ENCODE results near the gene ETV4. TPM values are rescaled to one million over a fixed set of nuclear protein-coding genes. Genes with fewer than 3 reads are reported as not detected.

Gene ETV4
- total RNA-seq, 1 experiment from 2014 or later = 195 TPM

DNA sequence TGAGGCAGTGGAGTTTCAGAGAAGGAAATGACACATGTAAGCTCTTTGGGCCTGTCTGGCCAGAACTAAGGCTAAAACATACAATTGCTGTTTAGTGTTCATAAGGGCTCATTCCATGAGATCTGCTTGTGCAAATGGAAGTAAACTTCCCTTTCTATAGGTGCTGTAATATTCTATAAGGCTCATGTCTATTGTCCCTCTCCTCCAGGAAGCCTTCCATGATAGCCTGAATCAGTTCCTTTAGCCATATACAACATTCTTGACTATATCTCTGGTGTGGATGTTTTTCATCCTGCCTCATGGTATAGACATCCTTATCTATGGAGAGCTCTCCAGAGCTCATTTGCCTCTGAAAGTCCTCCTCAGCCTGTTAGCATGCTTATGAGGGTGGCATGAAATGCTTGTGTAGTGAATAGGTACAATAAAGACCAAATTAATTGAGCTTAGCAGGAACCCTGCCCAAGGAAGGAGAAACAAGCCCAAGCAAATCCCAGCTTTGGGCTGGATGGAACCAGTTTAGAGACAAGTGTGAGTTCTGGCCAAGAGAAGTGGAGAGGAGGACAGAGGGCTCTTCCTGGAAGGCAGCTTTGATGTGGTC, 1.6 kb upstream of the ETV4 start (continued):
- no peak for TF ChIP-seq ZNF263 (CRISPR knock-in tag; IDR thresholded peaks at IDR 0.05; ENCODE audit: low read depth)

DNA sequence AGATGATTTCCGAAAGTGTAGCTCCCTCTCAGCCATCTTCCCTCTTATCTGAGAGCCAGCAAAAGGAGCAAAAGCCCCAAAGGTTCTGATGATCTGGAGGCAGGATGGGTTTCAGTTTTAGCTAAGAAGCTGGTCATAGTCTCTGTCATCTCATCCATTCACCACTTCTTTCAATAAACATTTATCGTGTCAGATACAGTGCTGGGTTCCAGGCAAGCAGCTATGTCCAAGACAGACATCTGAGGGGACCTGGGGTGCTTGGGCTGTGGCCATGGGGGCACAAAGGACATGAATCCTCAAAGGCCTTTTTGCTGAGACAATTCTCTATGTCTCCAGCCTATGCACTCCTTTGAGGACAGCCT, 1.0 kb upstream of the ETV4 start:
- no peak for DNase-seq (ENCODE audit: low spot score)
- TF ChIP-seq PRRX2 (CRISPR knock-in tag; IDR thresholded peaks at IDR 0.05) = no peak
- no peak for TF ChIP-seq TCF7 (CRISPR knock-in tag; IDR thresholded peaks at IDR 0.05; ENCODE audit: low read depth)
- TF ChIP-seq ZNF317 (CRISPR knock-in tag; IDR thresholded peaks at IDR 0.05; ENCODE audit: borderline replicate concordance, low read depth) = no peak
- TF ChIP-seq ATF1 (CRISPR knock-in tag; IDR thresholded peaks at IDR 0.05) = no peak
- no peak for TF ChIP-seq MYBL2 (CRISPR knock-in tag; IDR thresholded peaks at IDR 0.05)
- TF ChIP-seq, protein P1, sequence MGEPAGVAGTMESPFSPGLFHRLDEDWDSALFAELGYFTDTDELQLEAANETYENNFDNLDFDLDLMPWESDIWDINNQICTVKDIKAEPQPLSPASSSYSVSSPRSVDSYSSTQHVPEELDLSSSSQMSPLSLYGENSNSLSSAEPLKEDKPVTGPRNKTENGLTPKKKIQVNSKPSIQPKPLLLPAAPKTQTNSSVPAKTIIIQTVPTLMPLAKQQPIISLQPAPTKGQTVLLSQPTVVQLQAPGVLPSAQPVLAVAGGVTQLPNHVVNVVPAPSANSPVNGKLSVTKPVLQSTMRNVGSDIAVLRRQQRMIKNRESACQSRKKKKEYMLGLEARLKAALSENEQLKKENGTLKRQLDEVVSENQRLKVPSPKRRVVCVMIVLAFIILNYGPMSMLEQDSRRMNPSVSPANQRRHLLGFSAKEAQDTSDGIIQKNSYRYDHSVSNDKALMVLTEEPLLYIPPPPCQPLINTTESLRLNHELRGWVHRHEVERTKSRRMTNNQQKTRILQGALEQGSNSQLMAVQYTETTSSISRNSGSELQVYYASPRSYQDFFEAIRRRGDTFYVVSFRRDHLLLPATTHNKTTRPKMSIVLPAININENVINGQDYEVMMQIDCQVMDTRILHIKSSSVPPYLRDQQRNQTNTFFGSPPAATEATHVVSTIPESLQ (CRISPR knock-in tag; IDR thresholded peaks at IDR 0.05) = no peak
- TF ChIP-seq, protein P2, sequence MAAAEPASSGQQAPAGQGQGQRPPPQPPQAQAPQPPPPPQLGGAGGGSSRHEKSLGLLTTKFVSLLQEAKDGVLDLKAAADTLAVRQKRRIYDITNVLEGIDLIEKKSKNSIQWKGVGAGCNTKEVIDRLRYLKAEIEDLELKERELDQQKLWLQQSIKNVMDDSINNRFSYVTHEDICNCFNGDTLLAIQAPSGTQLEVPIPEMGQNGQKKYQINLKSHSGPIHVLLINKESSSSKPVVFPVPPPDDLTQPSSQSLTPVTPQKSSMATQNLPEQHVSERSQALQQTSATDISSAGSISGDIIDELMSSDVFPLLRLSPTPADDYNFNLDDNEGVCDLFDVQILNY (CRISPR knock-in tag; IDR thresholded peaks at IDR 0.05) = no peak
- no peak for TF ChIP-seq ZNF532 (CRISPR knock-in tag; IDR thresholded peaks at IDR 0.05; ENCODE audit: borderline replicate concordance)
- POLR2A ChIA-PET = interaction anchor here (0.5 to 2.7 kb wide), 4 partner anchors 17 to 271 kb away, joined by 4 to 20 read pairs (median 6); no protein-coding TSS in a partner anchor
- H3K9me3 Mint-ChIP-seq = 0 out of 2 replicates have a peak, but pooled peaks cover 3% of the 10 kb centered on the region
- peaks cover 5% of the 10 kb centered on the region; the same call in 1 of the 2 replicates for H3K36me3 Mint-ChIP-seq
- H3K4me3 Mint-ChIP-seq = peak overlapping the region; percentile 89
- no peak overlapping the region for H3K27ac Mint-ChIP-seq
- peaks cover 61% of the 10 kb centered on the region for H3K4me1 Mint-ChIP-seq
- ATAC-seq = no peak
- H3K27me3 Mint-ChIP-seq (ENCODE audit: low read depth) = no peaks in the 10 kb centered on the region; the same call in 1 of the 2 replicates
- CTCF ChIA-PET = interaction anchor here (0.8 to 1.8 kb wide), 7 partner anchors 9 to 243 kb away, joined by 3 to 7 read pairs (median 4); partner anchors contain the start of gene DHX8

DNA sequence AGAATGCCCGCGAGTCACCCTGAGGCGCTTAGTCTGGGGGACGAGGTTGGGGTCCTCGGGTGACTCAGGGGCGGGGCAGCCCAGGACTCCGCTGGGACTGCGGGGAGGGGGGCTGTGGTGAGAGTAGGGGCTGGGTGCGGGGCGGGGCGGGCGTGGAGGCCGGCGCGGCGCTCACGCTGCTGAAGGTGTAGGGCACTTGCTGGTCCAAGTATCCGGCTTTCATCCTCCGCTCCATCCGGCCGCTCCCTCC, 832 bp downstream of the ETV4 start:
- no peaks in the 10 kb centered on the region; the same call in 1 of the 2 replicates for H3K27me3 Mint-ChIP-seq (ENCODE audit: low read depth)
- H3K4me1 Mint-ChIP-seq = peaks cover 70% of the 10 kb centered on the region
- no peaks in the 10 kb centered on the region for H3K9me3 Mint-ChIP-seq
- no peak for ATAC-seq
- H3K4me3 Mint-ChIP-seq = peak overlapping the region; percentile 89
- H3K36me3 Mint-ChIP-seq = peaks cover 6% of the 10 kb centered on the region; the same call in 1 of the 2 replicates
- no peak for DNase-seq (ENCODE audit: low spot score)
- TF ChIP-seq USF2 (CRISPR knock-in tag; IDR thresholded peaks at IDR 0.05) (no peak), NR1H2 (CRISPR knock-in tag; IDR thresholded peaks at IDR 0.05) (no peak), FOXP4 (CRISPR knock-in tag; IDR thresholded peaks at IDR 0.05) (no peak), NFE2L1 (CRISPR knock-in tag; IDR thresholded peaks at IDR 0.05) (no peak)
- peak overlapping the region; percentile 94; the same call in 1 of the 2 replicates for H3K27ac Mint-ChIP-seq
- CTCF ChIA-PET = interaction anchor here (0.6 to 1.3 kb wide), 5 partner anchors 13 to 128 kb away, joined by 3 to 5 read pairs (median 3); partner anchors contain the start of gene DHX8
- POLR2A ChIA-PET = interaction anchor here (0.9 to 1.2 kb wide), 5 partner anchors 9 to 61 kb away, joined by 3 to 6 read pairs (median 5); partner anchors contain the start of gene DHX8
